ENCODE results near the gene TSN.

TSN gene

GRCh38 chr2:121748202-121748601, 7.2 kb upstream of the TSN start:
- peak; percentile 14 to 27 for DNase-seq

- peak; percentile 22 to 37 for DNase-seq
Measured at GRCh38 chr2:121754851-121755236, 607 bp upstream of the TSN start.

- DNase-seq, result no peak
Measured at GRCh38 chr2:121764681-121765228, 9.3 kb downstream of the TSN start.

- DNase-seq, result no peak
Measured at GRCh38 chr2:121766624-121767023, 11.2 kb downstream of the TSN start.

- no peak for DNase-seq
Measured at GRCh38 chr2:121768143-121768755, 12.8 kb downstream of the TSN start.

- no peak for DNase-seq
Measured at GRCh38 chr2:121771976-121772742, 16.7 kb downstream of the TSN start.

GRCh38 chr2:121774235-121774634, 18.8 kb downstream of the TSN start:
- no peak for DNase-seq

- DNase-seq, result no peak
Measured at GRCh38 chr2:121776361-121776760, 20.9 kb downstream of the TSN start.

GRCh38 chr2:121776885-121777698, 21.6 kb downstream of the TSN start:
- no peak for DNase-seq

- DNase-seq, result no peak
Measured at GRCh38 chr2:121777699-121778058, 22.2 kb downstream of the TSN start.

- no peak for DNase-seq
Measured at GRCh38 chr2:121778741-121779487, 23.5 kb downstream of the TSN start.

GRCh38 chr2:121783180-121783579, 27.7 kb downstream of the TSN start:
- no peak for DNase-seq

- no peak for DNase-seq
Measured at GRCh38 chr2:121788685-121789084, 33.2 kb downstream of the TSN start.

GRCh38 chr2:121790276-121790956, 35.0 kb downstream of the TSN start:
- DNase-seq, result no peak

GRCh38 chr2:121791290-121791689, 35.8 kb downstream of the TSN start:
- DNase-seq, result no peak

- no peak for DNase-seq
Measured at GRCh38 chr2:121791801-121792221, 36.4 kb downstream of the TSN start.

- no peak for DNase-seq
Measured at GRCh38 chr2:121793816-121794215, 38.4 kb downstream of the TSN start.

- DNase-seq, result no peak
Measured at GRCh38 chr2:121794233-121794632, 38.8 kb downstream of the TSN start.

GRCh38 chr2:121796239-121796638, 40.8 kb downstream of the TSN start:
- DNase-seq, result no peak

GRCh38 chr2:121798617-121799016, 43.2 kb downstream of the TSN start:
- no peak for DNase-seq

GRCh38 chr2:121801916-121802315, 46.5 kb downstream of the TSN start:
- no peak for DNase-seq

GRCh38 chr2:121803503-121803902, 48.1 kb downstream of the TSN start:
- DNase-seq, result peak; percentile 42 to 61
